GM12872 (cell line): ENCODE measurements around the gene FAM78B.

Experiments
- TF ChIP-seq, protein P1 (sequence below): IDR thresholded peaks from 3 replicates; pipeline ENCODE4 v1.5.1; 2011; ENCODE audit warnings: low read depth, mild to moderate bottlenecking, low read length, moderate library complexity; ENCODE audit not compliant: insufficient read depth

FAM78B gene

DNA sequence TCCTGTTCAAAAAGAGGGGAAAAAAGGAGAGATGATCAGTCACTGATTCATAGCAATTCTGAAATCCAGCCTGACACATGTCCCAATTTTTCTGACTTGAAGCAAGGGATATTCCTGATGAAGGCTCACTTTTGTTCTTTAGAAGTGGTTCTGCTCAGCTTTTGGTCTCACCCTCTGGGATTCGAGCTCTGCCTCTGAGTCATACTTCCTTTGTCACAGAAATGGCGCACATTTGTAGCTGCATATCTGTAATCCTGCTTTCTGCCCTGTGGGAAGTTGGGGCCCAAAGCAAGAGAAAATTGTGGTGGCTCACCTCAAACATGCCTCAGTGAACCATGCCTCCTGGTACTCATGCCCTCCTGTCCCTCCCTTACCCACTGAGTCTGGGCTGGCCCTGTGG lies 22.3 kb upstream of the FAM78B start:
- TF ChIP-seq, protein P1, sequence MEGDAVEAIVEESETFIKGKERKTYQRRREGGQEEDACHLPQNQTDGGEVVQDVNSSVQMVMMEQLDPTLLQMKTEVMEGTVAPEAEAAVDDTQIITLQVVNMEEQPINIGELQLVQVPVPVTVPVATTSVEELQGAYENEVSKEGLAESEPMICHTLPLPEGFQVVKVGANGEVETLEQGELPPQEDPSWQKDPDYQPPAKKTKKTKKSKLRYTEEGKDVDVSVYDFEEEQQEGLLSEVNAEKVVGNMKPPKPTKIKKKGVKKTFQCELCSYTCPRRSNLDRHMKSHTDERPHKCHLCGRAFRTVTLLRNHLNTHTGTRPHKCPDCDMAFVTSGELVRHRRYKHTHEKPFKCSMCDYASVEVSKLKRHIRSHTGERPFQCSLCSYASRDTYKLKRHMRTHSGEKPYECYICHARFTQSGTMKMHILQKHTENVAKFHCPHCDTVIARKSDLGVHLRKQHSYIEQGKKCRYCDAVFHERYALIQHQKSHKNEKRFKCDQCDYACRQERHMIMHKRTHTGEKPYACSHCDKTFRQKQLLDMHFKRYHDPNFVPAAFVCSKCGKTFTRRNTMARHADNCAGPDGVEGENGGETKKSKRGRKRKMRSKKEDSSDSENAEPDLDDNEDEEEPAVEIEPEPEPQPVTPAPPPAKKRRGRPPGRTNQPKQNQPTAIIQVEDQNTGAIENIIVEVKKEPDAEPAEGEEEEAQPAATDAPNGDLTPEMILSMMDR, result no peak

DNA sequence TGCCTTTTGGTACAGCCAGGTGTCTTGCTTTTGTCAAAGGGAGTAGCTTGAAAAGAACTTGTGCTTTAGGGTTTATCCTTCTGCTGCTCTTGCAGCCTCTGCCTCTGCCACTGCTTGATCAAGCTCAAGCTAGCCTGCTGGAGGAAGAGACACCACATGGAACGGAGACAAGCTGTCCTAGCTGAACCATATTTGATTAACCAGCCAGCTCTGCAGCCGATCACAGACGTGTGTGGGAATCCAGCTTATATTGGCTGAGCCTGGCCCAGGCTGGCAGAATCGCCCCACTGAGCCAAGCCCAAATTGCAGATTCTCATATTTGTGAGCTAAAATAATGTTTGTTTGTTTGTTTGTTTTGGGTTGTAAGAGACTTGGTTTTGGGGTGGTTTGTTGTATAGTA lies 18.7 kb upstream of the FAM78B start:
- TF ChIP-seq, protein P1, result no peak

DNA sequence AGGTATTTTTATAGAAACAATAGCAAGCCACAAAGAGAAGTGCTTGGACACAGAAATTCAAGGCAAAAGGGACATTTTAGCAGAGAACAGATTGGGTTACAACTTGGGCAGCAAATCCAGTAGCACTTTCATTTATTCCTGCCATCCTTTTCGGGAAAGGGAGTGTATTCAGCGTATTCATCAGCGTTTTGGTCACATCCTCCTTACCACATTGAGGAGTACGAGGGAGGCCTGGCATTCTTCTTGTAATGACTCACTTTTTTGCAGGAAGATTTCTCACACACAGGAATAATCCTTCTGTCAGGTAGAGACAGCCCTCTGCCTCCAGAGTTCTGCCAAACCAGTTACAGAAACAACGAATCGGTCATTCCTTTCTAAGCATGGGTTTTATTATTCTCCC lies 18.1 kb upstream of the FAM78B start:
- TF ChIP-seq, protein P1, result no peak

DNA sequence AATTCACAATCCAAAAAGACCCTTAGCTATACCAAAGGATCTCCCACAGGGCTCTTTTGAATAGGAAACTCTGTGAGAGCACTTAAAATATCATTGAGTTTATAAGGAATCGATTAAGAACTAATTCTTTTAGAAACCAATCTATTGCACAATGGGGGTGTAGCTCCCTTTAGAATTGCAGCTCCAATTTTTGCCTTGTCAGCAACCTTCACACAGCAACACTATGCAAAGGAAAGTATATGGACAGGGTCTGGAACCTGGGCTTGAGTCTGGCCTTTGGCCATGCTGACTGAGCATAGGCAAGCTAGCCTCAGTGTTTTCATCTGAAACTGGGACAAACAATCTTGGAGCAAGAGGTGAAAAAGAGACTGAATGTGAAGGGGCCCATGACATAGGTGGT lies 17.2 kb upstream of the FAM78B start:
- TF ChIP-seq, protein P1, result no peak

DNA sequence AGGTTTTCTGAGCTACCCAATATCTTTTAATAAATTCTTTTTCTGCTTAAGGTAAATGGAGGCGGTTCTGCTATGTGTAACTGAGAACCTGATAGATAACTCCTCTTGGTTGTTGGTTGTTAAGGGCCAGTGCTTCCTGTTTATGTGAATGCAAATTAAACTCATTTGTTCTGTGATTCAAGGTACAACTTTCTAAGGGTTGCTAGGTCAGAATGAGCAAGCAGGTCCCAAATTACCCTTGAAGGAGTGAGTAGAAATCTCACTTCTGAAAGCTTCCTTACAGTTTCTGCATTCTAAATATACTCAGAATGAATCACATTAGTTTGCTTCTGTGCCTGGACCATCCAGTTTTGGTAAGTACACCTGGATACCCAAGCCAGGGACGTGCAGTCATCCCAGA lies 15.5 kb upstream of the FAM78B start:
- TF ChIP-seq, protein P1, result no peak

DNA sequence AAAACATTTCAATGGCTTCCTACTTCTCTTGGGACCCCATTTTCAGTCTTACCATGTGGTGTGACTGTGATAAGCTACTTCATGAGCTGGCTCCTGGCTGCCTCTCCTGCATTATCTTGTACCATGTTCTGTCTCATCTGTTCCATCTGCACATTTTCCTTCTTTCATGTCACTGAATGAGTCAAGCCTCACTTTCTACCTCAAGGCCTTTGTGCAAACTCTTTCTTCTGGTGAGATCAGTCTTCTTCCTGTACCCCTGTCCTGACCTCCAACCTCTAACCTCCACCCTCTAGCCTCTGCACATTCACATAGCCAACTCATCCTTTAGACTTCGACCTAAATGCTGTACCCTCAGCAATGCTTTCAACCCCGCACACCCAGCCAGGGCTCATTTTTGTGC lies 9.6 kb upstream of the FAM78B start:
- TF ChIP-seq, protein P1, result no peak

DNA sequence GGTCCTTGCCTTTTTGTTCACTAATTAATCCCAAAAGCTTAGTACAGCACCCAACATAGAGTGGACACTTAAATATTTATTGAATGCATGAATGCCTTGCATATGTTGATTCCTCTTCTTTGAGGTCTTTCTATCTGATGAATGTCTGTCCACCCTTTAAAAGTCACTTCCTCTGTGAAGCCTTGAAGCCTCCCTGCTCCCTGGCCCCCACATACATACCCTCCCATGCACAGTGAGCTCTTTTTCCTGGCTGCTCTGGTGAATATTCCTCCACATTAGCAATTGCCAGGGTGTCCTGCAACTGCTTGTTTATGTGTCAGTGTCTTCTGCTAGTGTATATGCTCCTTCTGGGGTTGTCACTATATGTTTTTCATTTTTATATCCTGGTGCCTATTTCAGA lies 8.2 kb upstream of the FAM78B start:
- TF ChIP-seq, protein P1, result no peak

DNA sequence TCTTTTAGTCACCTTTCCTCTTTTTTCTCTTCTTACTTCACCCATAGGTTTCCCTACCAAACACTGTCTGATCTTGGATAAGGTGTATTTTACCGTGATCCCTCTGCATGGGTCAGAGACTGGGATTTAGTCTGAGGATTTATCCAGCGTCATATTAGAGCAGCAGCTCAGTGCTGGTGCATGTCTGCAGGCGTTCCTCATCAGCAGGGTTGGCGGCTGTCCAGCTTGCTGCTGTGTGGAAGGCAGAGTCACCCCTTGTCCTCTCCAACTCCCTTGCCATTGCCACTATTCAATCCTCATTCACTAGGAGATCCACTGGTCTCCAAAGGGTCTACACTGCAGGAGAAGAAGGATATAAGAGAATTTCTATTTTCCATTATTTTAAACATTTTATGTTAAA lies 7.3 kb upstream of the FAM78B start:
- TF ChIP-seq, protein P1, result no peak
